UCSD-AML1 (cell line): ENCODE results near the gene KCNQ1.

ENCODE experiments used
- DNase-seq: peaks from one replicate; lab custom pipeline; 2025; ENCODE audit not compliant: unreplicated experiment; lab: John Stamatoyannopoulos, UW

The KCNQ1 gene

GRCh38 chr11:2575591-2576051, 130.8 kb downstream of the KCNQ1 start:
- DNase-seq, result no peak

- DNase-seq, result no peak
Measured at GRCh38 chr11:2576111-2576510, 131.3 kb downstream of the KCNQ1 start.

GRCh38 chr11:2576549-2576948, 131.7 kb downstream of the KCNQ1 start:
- DNase-seq, result no peak

- DNase-seq, result no peak
Measured at GRCh38 chr11:2577031-2577990, 132.5 kb downstream of the KCNQ1 start.

DNA sequence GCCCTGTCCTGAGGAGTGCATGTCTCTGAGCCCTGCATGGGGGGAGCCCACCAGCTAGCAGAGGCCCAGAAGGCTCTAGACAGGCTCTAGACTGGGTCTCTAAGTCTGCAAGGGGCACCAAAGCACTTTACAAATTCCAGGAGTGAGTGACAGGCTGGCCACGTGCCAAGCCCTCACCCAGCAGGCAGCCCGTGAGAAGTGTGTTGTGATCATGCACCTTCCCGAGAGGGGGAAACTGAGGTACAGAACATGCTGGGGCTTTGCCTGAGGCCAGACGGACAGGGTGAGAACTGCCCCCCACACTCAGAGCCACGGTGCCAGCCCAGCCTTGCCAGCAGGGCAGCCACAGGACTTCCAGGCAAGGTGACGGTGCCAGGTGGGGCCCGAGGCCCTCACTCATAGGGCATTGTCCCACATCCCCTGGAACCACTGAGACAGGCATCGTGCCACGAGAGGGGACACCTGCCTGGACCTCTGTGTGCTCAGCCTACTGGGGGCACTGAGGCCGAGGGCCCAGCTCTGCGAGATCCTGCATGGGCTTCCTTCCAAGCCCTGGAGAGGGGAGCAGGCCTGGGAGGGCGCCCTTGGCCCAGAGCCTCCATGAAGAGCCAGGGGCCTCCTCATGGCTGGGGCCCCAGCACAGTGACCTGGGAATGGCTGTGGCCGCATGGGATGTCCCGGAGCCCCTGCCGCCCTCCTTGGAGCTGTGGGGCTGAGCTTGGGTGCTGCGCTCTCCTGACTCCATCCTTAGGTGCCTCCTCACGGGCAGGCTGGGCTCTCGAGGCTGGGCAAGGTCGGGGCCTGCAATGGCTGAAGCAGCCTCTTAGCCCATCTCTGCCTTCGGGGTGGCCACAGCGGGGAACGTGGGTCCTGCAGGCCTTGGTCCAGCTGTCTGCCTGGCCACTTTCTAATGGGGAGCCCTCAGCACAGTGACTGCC, 133.5 kb downstream of the KCNQ1 start:
- DNase-seq, result no peak

DNA sequence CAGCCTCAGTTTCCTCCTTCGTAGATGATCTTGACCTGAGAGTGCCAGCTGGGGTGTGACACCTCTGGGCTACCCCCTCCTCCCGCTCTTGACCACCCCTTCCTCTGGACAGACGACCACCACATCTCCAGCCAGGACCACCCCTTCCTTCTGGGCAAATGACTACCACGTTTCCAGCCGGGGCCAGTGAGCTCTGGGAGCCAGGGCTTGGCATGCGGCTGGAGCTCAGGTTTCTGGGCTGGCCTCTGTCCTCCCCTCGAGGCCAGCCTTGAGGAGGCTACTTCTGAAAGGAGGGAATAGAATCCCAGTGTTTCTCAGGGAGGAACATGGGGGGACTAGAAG, 134.1 kb downstream of the KCNQ1 start:
- DNase-seq, result no peak

- no peak for DNase-seq
Measured at GRCh38 chr11:2579315-2580060, 134.7 kb downstream of the KCNQ1 start.

DNA sequence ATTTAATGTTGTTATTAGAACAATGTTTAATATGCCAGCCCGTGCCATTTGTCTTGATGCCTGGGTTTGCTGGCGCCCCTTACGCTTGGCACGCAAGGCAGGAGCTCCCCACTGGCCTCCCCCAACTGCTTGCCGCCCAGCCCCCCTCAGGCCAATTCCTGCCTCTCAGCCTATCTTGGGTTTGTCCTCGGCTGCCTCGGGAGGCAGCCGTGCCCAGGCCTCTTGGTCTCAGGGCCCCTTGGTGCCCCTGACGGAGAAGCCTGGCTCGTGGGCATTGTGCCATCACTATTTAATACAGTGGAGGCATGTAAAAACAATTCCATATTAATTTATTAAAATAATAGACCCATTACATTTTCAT, 135.2 kb downstream of the KCNQ1 start:
- DNase-seq, result no peak

DNA sequence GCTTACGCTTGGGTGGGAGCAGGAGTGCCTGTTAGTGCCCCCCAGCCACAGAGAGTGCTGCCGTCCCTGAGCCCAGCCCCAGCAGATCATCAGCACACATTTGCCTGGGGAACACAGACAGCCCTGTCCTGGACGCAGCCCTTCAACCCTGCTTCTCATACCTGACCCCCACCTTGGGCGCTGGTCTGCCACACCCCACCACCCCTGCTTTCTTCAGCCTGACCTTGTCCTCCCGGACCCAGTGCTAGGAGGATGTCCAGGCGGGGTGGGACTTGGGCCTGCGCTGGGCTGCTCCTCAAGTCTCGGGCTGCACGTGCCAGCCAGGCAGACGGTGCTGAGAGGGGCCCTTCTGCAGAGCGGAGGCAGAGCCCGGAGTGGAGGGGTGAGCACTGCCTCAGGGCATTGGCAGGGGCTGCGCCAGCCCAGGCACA, 135.8 kb downstream of the KCNQ1 start:
- DNase-seq, result no peak

DNA sequence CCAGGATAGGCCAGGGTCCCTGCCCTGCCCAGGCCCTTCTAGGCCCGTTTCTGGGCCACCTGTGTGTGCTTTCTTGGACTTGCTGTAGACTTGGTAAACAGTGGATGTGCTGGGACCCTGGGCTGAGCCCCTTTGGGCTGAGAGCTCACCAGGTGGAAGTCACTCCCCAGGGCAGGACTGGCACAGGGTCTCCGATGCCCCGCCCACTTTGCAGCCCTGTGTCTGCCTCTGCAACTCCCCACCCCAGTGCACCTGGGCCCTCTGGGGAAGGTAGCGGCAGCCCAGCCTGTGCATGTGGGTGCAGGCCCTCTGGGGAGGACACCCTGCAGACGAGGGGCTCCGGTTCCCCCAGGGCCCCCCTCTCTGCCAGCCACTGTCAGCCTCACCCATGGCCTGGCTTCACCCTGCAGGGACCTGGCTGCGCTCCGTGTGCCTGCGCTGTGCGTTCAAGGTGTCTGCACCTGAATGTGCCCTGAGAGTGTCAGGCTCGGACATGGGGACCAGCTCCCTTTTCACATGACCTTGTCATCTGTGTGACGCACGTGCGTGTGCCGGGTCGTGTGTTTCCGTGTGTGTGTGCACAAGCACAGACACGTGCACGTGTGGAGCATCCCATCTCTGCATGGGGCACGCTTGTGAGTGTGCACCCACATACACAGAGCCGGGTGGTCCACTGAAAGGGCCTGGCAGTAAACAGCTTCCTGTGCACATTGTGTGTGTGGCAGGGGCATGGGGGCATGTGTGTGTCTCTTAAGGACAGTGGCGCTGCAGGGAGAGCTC, 136.5 kb downstream of the KCNQ1 start:
- DNase-seq, result no peak

DNA sequence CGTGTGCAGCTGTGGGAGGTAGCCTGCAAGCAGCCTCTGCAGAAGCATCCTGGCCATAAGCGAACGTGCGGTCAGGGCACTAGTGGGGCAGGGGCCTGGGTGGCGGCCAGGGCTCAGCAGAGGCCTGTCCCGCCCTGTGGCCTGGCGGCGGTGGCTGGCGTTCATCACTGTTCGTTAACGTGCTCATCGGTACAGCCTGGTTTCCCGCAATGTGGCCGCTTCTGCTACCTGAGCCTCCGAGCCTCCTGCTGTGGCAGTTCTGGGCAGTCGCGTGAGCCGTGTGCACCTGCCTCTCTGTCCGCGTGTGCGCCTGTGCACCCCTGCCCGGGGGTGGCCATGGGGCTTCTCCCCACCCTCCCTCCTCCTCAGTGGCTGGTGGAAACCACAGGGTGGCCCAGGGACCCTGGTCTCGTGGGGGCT, 137.1 kb downstream of the KCNQ1 start:
- no peak for DNase-seq

- DNase-seq, result no peak
Measured at GRCh38 chr11:2582351-2582945, 137.6 kb downstream of the KCNQ1 start.

DNA sequence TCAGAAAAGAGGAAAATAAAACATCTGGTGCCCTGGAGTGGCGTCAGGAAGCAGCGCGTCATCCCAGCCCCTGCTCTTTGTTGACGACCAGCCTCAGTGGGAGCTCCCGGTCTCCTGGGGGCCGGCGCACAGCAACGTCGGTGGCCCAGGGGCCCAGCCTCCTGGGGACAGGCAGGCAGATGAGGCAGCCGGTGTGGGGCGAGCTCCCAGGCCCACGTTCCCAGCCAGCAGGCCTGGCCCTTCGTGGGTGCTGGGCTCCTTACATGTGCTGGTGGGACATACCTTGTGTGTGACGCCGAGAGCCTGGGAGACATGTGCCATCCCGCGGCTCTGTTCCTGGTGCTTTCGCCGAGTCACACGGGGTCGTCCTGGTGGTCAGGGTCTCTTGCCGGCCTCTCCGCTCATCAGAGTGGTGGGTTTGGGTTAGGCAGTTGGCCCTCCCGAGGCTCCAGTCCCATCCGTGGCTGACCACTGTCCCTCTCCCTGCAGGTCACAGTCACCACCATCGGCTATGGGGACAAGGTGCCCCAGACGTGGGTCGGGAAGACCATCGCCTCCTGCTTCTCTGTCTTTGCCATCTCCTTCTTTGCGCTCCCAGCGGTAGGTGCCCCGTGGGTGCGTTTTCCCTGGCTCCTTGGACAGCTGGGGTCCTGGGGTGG, 138.3 kb downstream of the KCNQ1 start:
- no peak for DNase-seq

DNA sequence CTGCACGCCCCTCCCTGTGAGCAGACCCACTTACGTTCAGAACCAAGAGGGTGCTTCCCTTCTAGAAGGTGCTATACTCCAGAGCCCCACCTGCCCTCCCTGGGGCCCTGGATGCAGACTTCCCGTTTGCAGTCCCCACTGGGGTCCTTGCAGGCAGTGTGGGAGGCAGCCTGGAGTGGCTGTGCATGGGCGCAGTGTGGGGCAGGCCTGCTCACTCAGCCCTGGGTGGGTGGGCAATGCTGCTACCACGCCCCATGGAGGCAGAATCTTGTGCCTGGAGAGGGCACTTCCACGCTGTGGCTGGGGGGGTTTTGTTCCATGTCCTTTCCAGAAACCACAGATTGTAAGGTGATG, 138.8 kb downstream of the KCNQ1 start:
- no peak for DNase-seq

GRCh38 chr11:2584434-2584811, 139.6 kb downstream of the KCNQ1 start:
- no peak for DNase-seq

- DNase-seq, result no peak
Measured at GRCh38 chr11:2584812-2585565, 140.2 kb downstream of the KCNQ1 start.

- no peak for DNase-seq
Measured at GRCh38 chr11:2585566-2586086, 140.8 kb downstream of the KCNQ1 start.

DNA sequence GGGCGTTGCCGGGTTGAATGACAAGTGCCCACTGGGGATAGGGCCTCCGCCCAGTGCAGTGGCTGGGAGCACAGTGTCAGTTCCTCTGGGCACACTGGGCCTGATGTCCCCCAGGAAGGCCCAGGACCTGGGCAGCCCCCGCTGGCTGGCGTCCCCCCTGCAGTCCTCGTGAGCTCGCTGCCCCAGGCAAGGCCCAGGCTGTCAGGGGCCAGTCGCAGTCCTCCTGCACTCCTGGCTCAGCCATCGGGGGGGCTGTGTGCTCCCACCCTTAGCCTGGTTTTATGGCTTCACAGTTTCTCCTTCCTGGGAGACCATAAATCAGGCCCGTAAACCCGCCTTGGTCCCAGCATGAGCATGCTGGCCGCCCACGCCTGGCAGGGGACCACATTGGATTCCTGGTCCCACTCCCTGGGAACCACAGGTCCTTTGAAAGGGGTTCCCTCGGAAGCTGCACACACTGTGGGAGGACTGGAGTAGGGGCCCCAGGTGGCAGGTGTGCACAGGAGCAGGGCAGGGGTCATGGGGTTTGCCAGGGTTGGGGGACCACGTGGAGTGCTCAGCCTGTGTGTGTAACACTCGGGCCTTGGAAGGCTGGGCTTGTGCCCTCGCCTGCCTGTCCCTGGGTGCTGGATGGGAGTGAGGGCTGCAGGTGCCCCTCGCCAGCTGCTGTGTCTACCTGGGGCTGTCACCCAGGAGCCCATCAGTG, 141.4 kb downstream of the KCNQ1 start:
- no peak for DNase-seq
